Fibroblast of lung (primary cell): Measurements from ENCODE around the gene BTRC. TPM values are rescaled to one million over a fixed set of nuclear protein-coding genes. Genes with fewer than 3 reads are reported as not detected.
A peak's percentile ranks its signal among the peaks of the same experiment; 100 is the strongest.

Experiments
- DNase-seq, 2 donors: peaks; one replicate each; pipeline versions ENCODE4 v3.0.0 to v3.0.0-alpha.2; 2010; ENCODE audit warnings: low read depth in 2 of 2
- H2AFZ ChIP-seq: 2 replicates; pipeline ENCODE4 v1.5.1; 2012; ENCODE audit warnings: low read length, control low read depth, inconsistent platforms
- H3K27ac ChIP-seq: 2 replicates; pipeline ENCODE4 v1.5.1; 2011; ENCODE audit warnings: low read length, control low read depth; ENCODE audit not compliant: insufficient read depth
- H3K27me3 ChIP-seq: 2 replicates; pipeline ENCODE4 v1.5.1; 2011; ENCODE audit warnings: mild to moderate bottlenecking, low read length; ENCODE audit not compliant: control insufficient read depth, insufficient read depth
- H3K36me3 ChIP-seq: 2 replicates; pipeline ENCODE4 v1.5.1; 2011; ENCODE audit warnings: low read length; ENCODE audit not compliant: control insufficient read depth, insufficient read depth
- H3K4me1 ChIP-seq: 2 replicates; pipeline ENCODE4 v1.5.1; 2011; ENCODE audit warnings: low read length; ENCODE audit not compliant: control insufficient read depth, insufficient read depth; ENCODE audit errors: extremely low read depth
- H3K4me2 ChIP-seq: 2 replicates; pipeline ENCODE4 v1.5.1; 2011; ENCODE audit warnings: low read length, control low read depth; ENCODE audit not compliant: insufficient read depth; ENCODE audit errors: extremely low read depth
- H3K4me3 ChIP-seq, 4 experiments: fragments of 200-600 bp in 1 of 4; sonication (generic) in 1 of 4; replicated peaks in 1 of 4; 2 replicates each; pipeline ENCODE4 v1.5.1; 2011 to 2016; ENCODE audit warnings: low read length in 4 of 4, low read depth in 3 of 4, mild to moderate bottlenecking in 3 of 4, control low read depth in 2 of 4, inconsistent platforms in 1 of 4, mixed read lengths in 1 of 4; ENCODE audit not compliant: insufficient read depth in 1 of 4; ENCODE audit errors: control extremely low read depth in 1 of 4
- H3K79me2 ChIP-seq: 2 replicates; pipeline ENCODE4 v1.5.1; 2012; ENCODE audit warnings: mild to moderate bottlenecking, low read length, inconsistent platforms; ENCODE audit not compliant: control insufficient read depth, insufficient read depth
- H3K9ac ChIP-seq: 2 replicates; pipeline ENCODE4 v1.5.1; 2011; ENCODE audit warnings: mild to moderate bottlenecking, low read length, control low read depth; ENCODE audit not compliant: insufficient read depth
- H3K9me3 ChIP-seq: 2 replicates; pipeline ENCODE4 v1.5.1; 2012; ENCODE audit warnings: low read depth, low read length; ENCODE audit not compliant: control insufficient read depth, insufficient read depth
- H4K20me1 ChIP-seq: 2 replicates; pipeline ENCODE4 v1.5.1; 2011; ENCODE audit warnings: low read length; ENCODE audit not compliant: control insufficient read depth, insufficient read depth; ENCODE audit errors: extremely low read depth
- EZH2 ChIP-seq: IDR thresholded peaks from 2 replicates; pipeline ENCODE4 v1.5.1; 2012; ENCODE audit warnings: low read length, control low read depth, mild to moderate bottlenecking; ENCODE audit errors: missing control alignments
- polyA plus RNA-seq, 2 donors: library from polyadenylated mRNA; depleted of rRNA in 1 of 2; stranded (reverse) in 1 of 2; unstranded in 1 of 2; fragments of >200 nt; gene quantifications; 2 replicates each; pipeline ENCODE4 v1.2.1, GENCODE V29; 2011 to 2012; ENCODE audit warnings: missing spikeins in 1 of 2
- total RNA-seq: library from RNA; depleted of rRNA; stranded (reverse); fragments of >200 nt; gene quantifications from 2 replicates; pipeline ENCODE4 v1.2.1, GENCODE V29; 2014
- TF ChIP-seq, protein P1 (sequence below), 2 donors: IDR thresholded peaks in 1 of 2; conservative IDR thresholded peaks in 1 of 2; 1 replicate in 1 of 2; 2 replicates in 1 of 2; pipeline ENCODE4 v1.5.1; 2011 to 2012; ENCODE audit warnings: low read length in 2 of 2, control low read depth in 1 of 2, inconsistent platforms in 1 of 2, low read depth in 1 of 2, mild to moderate bottlenecking in 1 of 2

BTRC gene
- total and polyA plus RNA-seq, 2 donors (not counting 1 experiment from before 2014, with no cell fraction given) = 9.2 to 10.9 TPM

GRCh38 chr10:101570428-101571270, 216.7 kb downstream of the BTRC start:
- TF ChIP-seq EZH2 = no peak
- TF ChIP-seq, protein P1, sequence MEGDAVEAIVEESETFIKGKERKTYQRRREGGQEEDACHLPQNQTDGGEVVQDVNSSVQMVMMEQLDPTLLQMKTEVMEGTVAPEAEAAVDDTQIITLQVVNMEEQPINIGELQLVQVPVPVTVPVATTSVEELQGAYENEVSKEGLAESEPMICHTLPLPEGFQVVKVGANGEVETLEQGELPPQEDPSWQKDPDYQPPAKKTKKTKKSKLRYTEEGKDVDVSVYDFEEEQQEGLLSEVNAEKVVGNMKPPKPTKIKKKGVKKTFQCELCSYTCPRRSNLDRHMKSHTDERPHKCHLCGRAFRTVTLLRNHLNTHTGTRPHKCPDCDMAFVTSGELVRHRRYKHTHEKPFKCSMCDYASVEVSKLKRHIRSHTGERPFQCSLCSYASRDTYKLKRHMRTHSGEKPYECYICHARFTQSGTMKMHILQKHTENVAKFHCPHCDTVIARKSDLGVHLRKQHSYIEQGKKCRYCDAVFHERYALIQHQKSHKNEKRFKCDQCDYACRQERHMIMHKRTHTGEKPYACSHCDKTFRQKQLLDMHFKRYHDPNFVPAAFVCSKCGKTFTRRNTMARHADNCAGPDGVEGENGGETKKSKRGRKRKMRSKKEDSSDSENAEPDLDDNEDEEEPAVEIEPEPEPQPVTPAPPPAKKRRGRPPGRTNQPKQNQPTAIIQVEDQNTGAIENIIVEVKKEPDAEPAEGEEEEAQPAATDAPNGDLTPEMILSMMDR (conservative IDR thresholded peaks at IDR 0.05 in 1 of 2, IDR thresholded peaks at IDR 0.05 in 1 of 2; ENCODE audit: low read depth in 1 of 2, low read length in 2 of 2) = no peak
- H2AFZ ChIP-seq = peak overlapping the region; percentile 48
- no peaks in the 10 kb centered on the region for H3K79me2 ChIP-seq
- no peaks in the 10 kb centered on the region for H4K20me1 ChIP-seq
- H3K27me3 ChIP-seq = peaks cover 18% of the 10 kb centered on the region
- H3K36me3 ChIP-seq = no peaks in the 10 kb centered on the region
- no peak for DNase-seq
- no peak overlapping the region for H3K27ac ChIP-seq
- peak overlapping the region; percentile 31 for H3K9ac ChIP-seq
- H3K4me2 ChIP-seq = peak overlapping the region; percentile 93
- peaks cover 6% of the 10 kb centered on the region for H3K4me1 ChIP-seq
- H3K4me3 ChIP-seq = peak overlapping the region; percentile 45 to 74 (median 56)
- H3K9me3 ChIP-seq = peaks cover 2% of the 10 kb centered on the region

- peak overlapping the region in 1 of 4 experiments; percentile 65 for H3K4me3 ChIP-seq
- H3K36me3 ChIP-seq = no peaks in the 10 kb centered on the region
- no peak overlapping the region for H3K9ac ChIP-seq
- H3K27me3 ChIP-seq = peaks cover 11% of the 10 kb centered on the region
- H3K4me2 ChIP-seq = no peak overlapping the region
- H3K27ac ChIP-seq = no peak overlapping the region
- H3K79me2 ChIP-seq = no peaks in the 10 kb centered on the region
- no peak for DNase-seq
- peaks cover 2% of the 10 kb centered on the region for H3K9me3 ChIP-seq
- TF ChIP-seq EZH2 = no peak
- TF ChIP-seq, protein P1 (conservative IDR thresholded peaks at IDR 0.05 in 1 of 2, IDR thresholded peaks at IDR 0.05 in 1 of 2; ENCODE audit: low read depth in 1 of 2, low read length in 2 of 2) = no peak
- peaks cover 6% of the 10 kb centered on the region for H3K4me1 ChIP-seq
- H4K20me1 ChIP-seq = no peaks in the 10 kb centered on the region
- H2AFZ ChIP-seq = no peak overlapping the region
Observed at GRCh38 chr10:101571271-101571925, 217.4 kb downstream of the BTRC start.

- no peaks in the 10 kb centered on the region for H4K20me1 ChIP-seq
- H3K36me3 ChIP-seq = no peaks in the 10 kb centered on the region
- no peak overlapping the region for H3K27ac ChIP-seq
- DNase-seq = no peak
- H3K9ac ChIP-seq = no peak overlapping the region
- TF ChIP-seq EZH2 = no peak
- TF ChIP-seq, protein P1 (conservative IDR thresholded peaks at IDR 0.05 in 1 of 2, IDR thresholded peaks at IDR 0.05 in 1 of 2; ENCODE audit: low read depth in 1 of 2, low read length in 2 of 2) = no peak
- peaks cover 6% of the 10 kb centered on the region for H3K4me1 ChIP-seq
- no peak overlapping the region for H3K4me2 ChIP-seq
- no peaks in the 10 kb centered on the region for H3K79me2 ChIP-seq
- peaks cover 2% of the 10 kb centered on the region for H3K9me3 ChIP-seq
- no peak overlapping the region for H2AFZ ChIP-seq
- peaks cover 11% of the 10 kb centered on the region for H3K27me3 ChIP-seq
- H3K4me3 ChIP-seq = no peak overlapping the region
Observed at GRCh38 chr10:101572126-101572525, 218.2 kb downstream of the BTRC start.
